CD14-positive monocyte (primary cell): ENCODE results near the gene COPE. TPM values are rescaled to one million over a fixed set of nuclear protein-coding genes. Genes with fewer than 3 reads are reported as not detected.

Experiments
- DNase-seq, 3 donors: peaks; one replicate each; pipeline ENCODE4 v3.0.0-alpha.2; 2011 to 2022
- H2AFZ ChIP-seq: 2 replicates; pipeline ENCODE4 v1.6.0; 2012; ENCODE audit warnings: mild to moderate bottlenecking, low read depth, low read length, inconsistent platforms; ENCODE audit not compliant: insufficient read depth, poor library complexity, severe bottlenecking
- H3K27ac ChIP-seq, 2 donors: 1 replicate in 1 of 2; 2 replicates in 1 of 2; pipeline ENCODE4 v1.5.1; 2012 to 2013; ENCODE audit warnings: low read length in 2 of 2, control low read depth in 1 of 2, inconsistent platforms in 1 of 2, low read depth in 1 of 2, mild to moderate bottlenecking in 1 of 2
- H3K27me3 ChIP-seq, 2 donors: one replicate each; pipeline versions ENCODE4 v1.6.0 to v1.6.1; 2011 to 2013; ENCODE audit warnings: low read length in 2 of 2; ENCODE audit not compliant: control insufficient read depth in 2 of 2, insufficient read depth in 2 of 2
- H3K36me3 ChIP-seq, 2 donors: replicated peaks in 1 of 2; 1 replicate in 1 of 2; 2 replicates in 1 of 2; pipeline versions ENCODE4 v1.5.1 to v1.6.1; 2012 to 2013; ENCODE audit warnings: low read length in 2 of 2, control low read depth in 1 of 2, inconsistent platforms in 1 of 2, mild to moderate bottlenecking in 1 of 2; ENCODE audit not compliant: insufficient read depth in 2 of 2, control insufficient read depth in 1 of 2
- H3K4me1 ChIP-seq, 2 donors: 1 replicate in 1 of 2; 2 replicates in 1 of 2; pipeline versions ENCODE4 v1.5.1 to v1.6.1; 2012 to 2013; ENCODE audit warnings: low read length in 2 of 2, control low read depth in 1 of 2, inconsistent platforms in 1 of 2, mild to moderate bottlenecking in 1 of 2, moderate library complexity in 1 of 2; ENCODE audit not compliant: insufficient read depth in 2 of 2, control insufficient read depth in 1 of 2
- H3K4me2 ChIP-seq: replicated peaks from 2 replicates; pipeline ENCODE3; 2012; ENCODE audit warnings: low read length, moderate library complexity, mild to moderate bottlenecking; ENCODE audit not compliant: poor library complexity, severe bottlenecking; ENCODE audit errors: extremely low read depth
- H3K4me3 ChIP-seq, 3 experiments: fragments of 200-600 bp in 1 of 3; sonication (generic) in 1 of 3; replicated peaks in 1 of 3; 1 replicate in 2 of 3; 2 replicates in 1 of 3; pipeline ENCODE4 v1.5.1; 2011 to 2013; ENCODE audit warnings: low read length in 3 of 3, mild to moderate bottlenecking in 3 of 3, control low read depth in 2 of 3, low read depth in 2 of 3, inconsistent platforms in 1 of 3, moderate library complexity in 1 of 3
- H3K79me2 ChIP-seq: 2 replicates; pipeline ENCODE4 v1.6.0; 2012; ENCODE audit warnings: mild to moderate bottlenecking, control low read depth, inconsistent platforms, low read length, moderate library complexity; ENCODE audit not compliant: insufficient read depth
- H3K9ac ChIP-seq: 2 replicates; pipeline ENCODE4 v1.6.0; 2017; ENCODE audit warnings: low read length, mild to moderate bottlenecking; ENCODE audit not compliant: insufficient read depth, poor library complexity, severe bottlenecking
- H3K9me3 ChIP-seq, 2 donors: replicated peaks in 1 of 2; 1 replicate in 1 of 2; 2 replicates in 1 of 2; pipeline versions ENCODE4 v1.5.1 to v1.6.1; 2012 to 2013; ENCODE audit warnings: low read length in 2 of 2, control low read depth in 1 of 2; ENCODE audit not compliant: control insufficient read depth in 1 of 2, insufficient read depth in 1 of 2
- H4K20me1 ChIP-seq: 2 replicates; pipeline ENCODE4 v1.6.0; 2012; ENCODE audit warnings: mild to moderate bottlenecking, low read length, control low read depth, moderate library complexity; ENCODE audit not compliant: insufficient read depth
- H3K27ac Mint-ChIP-seq, 7 donors: one replicate each; pipeline ENCODE4 v1.8.0; 2020; ENCODE audit warnings: mild to moderate bottlenecking in 7 of 7, mixed read lengths in 7 of 7, moderate library complexity in 6 of 7, inconsistent platforms in 2 of 7
- H3K27me3 Mint-ChIP-seq, 3 donors: one replicate each; pipeline ENCODE4 v1.8.0; 2021 to 2022; ENCODE audit warnings: low read depth in 3 of 3, mild to moderate bottlenecking in 3 of 3, mixed read lengths in 3 of 3, moderate library complexity in 3 of 3, inconsistent platforms in 1 of 3
- H3K36me3 Mint-ChIP-seq, 2 donors: one replicate each; pipeline ENCODE4 v1.8.0; 2020; ENCODE audit warnings: mixed read lengths in 2 of 2, inconsistent platforms in 1 of 2, mild to moderate bottlenecking in 1 of 2
- H3K4me1 Mint-ChIP-seq: one replicate; pipeline ENCODE4 v1.8.0; 2020; ENCODE audit warnings: mild to moderate bottlenecking, mixed read lengths
- H3K4me3 Mint-ChIP-seq, 2 donors: one replicate each; pipeline ENCODE4 v1.8.0; 2020; ENCODE audit warnings: mild to moderate bottlenecking in 2 of 2, mixed read lengths in 2 of 2, moderate library complexity in 1 of 2
- H3K9me3 Mint-ChIP-seq, 7 donors: one replicate each; pipeline ENCODE4 v1.8.0; 2020 to 2022; ENCODE audit warnings: mixed read lengths in 7 of 7, mild to moderate bottlenecking in 6 of 7, moderate library complexity in 6 of 7, inconsistent platforms in 2 of 7
- WGBS: methylation state at CpG from one replicate; pipeline ENCODE4 v1.1.5; 2013; ENCODE audit warnings: missing lambda C conversion rate; ENCODE audit not compliant: insufficient coverage; 5-methylcytosine and 5-hydroxymethylcytosine counted together
- intact Hi-C, 2 donors: fragments of 100-400 bp; cut with micrococcal nuclease; formaldehyde crosslinking; loops; one replicate each; pipeline versions ENCODE4 v1.15.0 to v1.15.1; 2023
- polyA plus RNA-seq, 3 donors: library from polyadenylated mRNA; depleted of rRNA in 1 of 3; unstranded in 2 of 3; stranded (reverse) in 1 of 3; fragments of 300-500 nt in 2 of 3; fragments of >200 nt in 1 of 3; fragmentation: Illumina TruSeq in 2 of 3; gene quantifications; 1 replicate in 2 of 3; 2 replicates in 1 of 3; pipeline ENCODE4 v1.2.3, GENCODE V29; 2012 to 2021
- TF ChIP-seq, protein P1 (sequence below): fragments of 200-600 bp; IDR thresholded peaks from one replicate; pipeline ENCODE4 v1.8.0; 2022; ENCODE audit warnings: antibody characterized with exemption, mild to moderate bottlenecking

COPE gene
- polyA plus RNA-seq, 3 donors, result 331 to 345 (median 345) TPM

DNA sequence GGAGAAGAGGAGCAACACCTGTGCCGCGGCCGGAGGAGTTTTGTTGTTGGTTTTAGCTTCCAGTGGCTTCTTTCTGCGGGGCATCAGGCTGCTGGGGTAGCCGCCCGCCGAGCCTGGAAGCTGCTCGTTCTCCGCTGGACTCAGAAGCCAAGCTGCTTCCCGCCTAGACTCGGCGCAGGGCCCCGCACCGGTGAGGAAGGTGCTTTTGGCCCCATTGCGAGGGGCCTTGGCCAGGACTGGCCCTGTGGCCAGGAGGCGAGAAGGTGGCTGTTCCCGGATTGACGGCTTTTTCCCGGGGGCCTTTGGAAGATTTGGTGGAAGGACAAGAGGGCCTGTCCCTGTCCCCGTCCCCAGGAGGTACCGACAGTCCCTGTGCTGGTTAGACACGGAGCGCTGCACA is 52.0 kb downstream of the COPE start:
- Histone ChIP-seq H2AFZ (no peak overlapping the region), H3K9me3 (no peaks in the 10 kb centered on the region), H3K4me3 (no peak overlapping the region), H4K20me1 (peaks cover 68% of the 10 kb centered on the region), H3K9ac (no peak overlapping the region), H3K36me3 (peaks cover 52 to 60% of the 10 kb centered on the region in 2 donors), H3K79me2 (no peaks in the 10 kb centered on the region), H3K4me1 (peaks cover 6 to 7% of the 10 kb centered on the region in 2 donors), H3K4me2 (no peak overlapping the region), H3K27me3 (peaks cover 0 to 24% of the 10 kb centered on the region in 2 donors), H3K27ac (no peak overlapping the region)
- WGBS, result 94% methylated on average over 22 of the region's 23 CpGs
- TF ChIP-seq, protein P1, sequence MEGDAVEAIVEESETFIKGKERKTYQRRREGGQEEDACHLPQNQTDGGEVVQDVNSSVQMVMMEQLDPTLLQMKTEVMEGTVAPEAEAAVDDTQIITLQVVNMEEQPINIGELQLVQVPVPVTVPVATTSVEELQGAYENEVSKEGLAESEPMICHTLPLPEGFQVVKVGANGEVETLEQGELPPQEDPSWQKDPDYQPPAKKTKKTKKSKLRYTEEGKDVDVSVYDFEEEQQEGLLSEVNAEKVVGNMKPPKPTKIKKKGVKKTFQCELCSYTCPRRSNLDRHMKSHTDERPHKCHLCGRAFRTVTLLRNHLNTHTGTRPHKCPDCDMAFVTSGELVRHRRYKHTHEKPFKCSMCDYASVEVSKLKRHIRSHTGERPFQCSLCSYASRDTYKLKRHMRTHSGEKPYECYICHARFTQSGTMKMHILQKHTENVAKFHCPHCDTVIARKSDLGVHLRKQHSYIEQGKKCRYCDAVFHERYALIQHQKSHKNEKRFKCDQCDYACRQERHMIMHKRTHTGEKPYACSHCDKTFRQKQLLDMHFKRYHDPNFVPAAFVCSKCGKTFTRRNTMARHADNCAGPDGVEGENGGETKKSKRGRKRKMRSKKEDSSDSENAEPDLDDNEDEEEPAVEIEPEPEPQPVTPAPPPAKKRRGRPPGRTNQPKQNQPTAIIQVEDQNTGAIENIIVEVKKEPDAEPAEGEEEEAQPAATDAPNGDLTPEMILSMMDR, result no peak
- intact Hi-C loops, result no loop called here
- Mint-ChIP-seq H3K4me1 (peaks cover 4% of the 10 kb centered on the region), H3K9me3 (peaks cover 0 to 5% (median 1%) of the 10 kb centered on the region in 7 donors), H3K27ac (no peak overlapping the region), H3K36me3 (peaks cover 58 to 62% of the 10 kb centered on the region in 2 donors), H3K27me3 (peaks cover 28 to 43% (median 33%) of the 10 kb centered on the region in 3 donors), H3K4me3 (no peak overlapping the region)
- no peak for DNase-seq

- intact Hi-C loops, result no loop called here
These were observed 52.4 kb downstream of the COPE start for GRCh38 chr19:18866800-18867123.

More at GRCh38 chr19:18866800-18867123, 52.4 kb downstream of the COPE start:
- H3K27ac ChIP-seq, result no peak overlapping the region
- H3K9ac ChIP-seq, result no peak overlapping the region
- Mint-ChIP-seq H3K4me3 (no peak overlapping the region), H3K9me3 (peaks cover 0 to 5% (median 1%) of the 10 kb centered on the region in 7 donors), H3K4me1 (peaks cover 4% of the 10 kb centered on the region), H3K36me3 (peaks cover 62 to 67% of the 10 kb centered on the region in 2 donors), H3K27ac (no peak overlapping the region), H3K27me3 (peaks cover 24 to 41% (median 30%) of the 10 kb centered on the region in 3 donors)
- TF ChIP-seq, protein P1, result peak; percentile 77
- no peaks in the 10 kb centered on the region for H3K79me2 ChIP-seq
- peaks cover 56 to 65% of the 10 kb centered on the region in 2 donors for H3K36me3 ChIP-seq
- no peak overlapping the region for H3K4me2 ChIP-seq
- DNase-seq, result no peak
- 95% methylated on average over 12 of the region's 17 CpGs for WGBS
- peaks cover 72% of the 10 kb centered on the region for H4K20me1 ChIP-seq
- peaks cover 6 to 7% of the 10 kb centered on the region in 2 donors for H3K4me1 ChIP-seq
- no peak overlapping the region for H3K4me3 ChIP-seq
- H2AFZ ChIP-seq, result no peak overlapping the region
- H3K27me3 ChIP-seq, result peaks cover 0 to 24% of the 10 kb centered on the region in 2 donors
- H3K9me3 ChIP-seq, result no peaks in the 10 kb centered on the region
